ENCODE results near the gene RCAN3.

RCAN3 gene

GRCh38 chr1:24551290-24551959 lies 48.8 kb downstream of the RCAN3 start:
- DNase-seq (ENCODE audit: low spot score): no peak

GRCh38 chr1:24551960-24552571 lies 49.4 kb downstream of the RCAN3 start:
- DNase-seq (ENCODE audit: low spot score): no peak

GRCh38 chr1:24553931-24554330 lies 51.3 kb downstream of the RCAN3 start:
- DNase-seq (ENCODE audit: low spot score): no peak

- no peak for DNase-seq (ENCODE audit: low spot score)
Measured at GRCh38 chr1:24554714-24555113, 52.1 kb downstream of the RCAN3 start.

- peak; percentile 42 for DNase-seq (ENCODE audit: low spot score)
Measured at GRCh38 chr1:24555591-24556413, 53.2 kb downstream of the RCAN3 start, which contains the start of gene NCMAP. NCMAP (plus strand) TSS chr1:24556087; CDS start chr1:24595431, 39,344 bp downstream.

- DNase-seq (ENCODE audit: low spot score): no peak
Measured at GRCh38 chr1:24556414-24556795, 53.8 kb downstream of the RCAN3 start.

- no peak for DNase-seq (ENCODE audit: low spot score)
Measured at GRCh38 chr1:24557220-24557619, 54.6 kb downstream of the RCAN3 start.

GRCh38 chr1:24557711-24558131 lies 55.1 kb downstream of the RCAN3 start:
- no peak for DNase-seq (ENCODE audit: low spot score)

GRCh38 chr1:24558455-24558854 lies 55.8 kb downstream of the RCAN3 start:
- DNase-seq (ENCODE audit: low spot score): no peak

- peak; percentile 71 for DNase-seq (ENCODE audit: low spot score)
Measured at GRCh38 chr1:24558902-24559791, 56.5 kb downstream of the RCAN3 start.

- no peak for DNase-seq (ENCODE audit: low spot score)
Measured at GRCh38 chr1:24560361-24560760, 57.7 kb downstream of the RCAN3 start.

GRCh38 chr1:24562625-24563024 lies 60.0 kb downstream of the RCAN3 start:
- DNase-seq (ENCODE audit: low spot score): no peak

- DNase-seq (ENCODE audit: low spot score): no peak
Measured at GRCh38 chr1:24564695-24565094, 62.1 kb downstream of the RCAN3 start.

GRCh38 chr1:24566236-24566867 lies 63.7 kb downstream of the RCAN3 start:
- DNase-seq (ENCODE audit: low spot score): no peak

GRCh38 chr1:24567792-24568388 lies 65.3 kb downstream of the RCAN3 start:
- DNase-seq (ENCODE audit: low spot score): peak; percentile 53

- DNase-seq (ENCODE audit: low spot score): no peak
Measured at GRCh38 chr1:24568475-24568874, 65.8 kb downstream of the RCAN3 start.

- no peak for DNase-seq (ENCODE audit: low spot score)
Measured at GRCh38 chr1:24570265-24571125, 67.9 kb downstream of the RCAN3 start.

- no peak for DNase-seq (ENCODE audit: low spot score)
Measured at GRCh38 chr1:24572301-24572700, 69.7 kb downstream of the RCAN3 start.

- no peak for DNase-seq (ENCODE audit: low spot score)
Measured at GRCh38 chr1:24575905-24576587, 73.4 kb downstream of the RCAN3 start.
